ENCODE data around the gene SARS1.

DNA sequence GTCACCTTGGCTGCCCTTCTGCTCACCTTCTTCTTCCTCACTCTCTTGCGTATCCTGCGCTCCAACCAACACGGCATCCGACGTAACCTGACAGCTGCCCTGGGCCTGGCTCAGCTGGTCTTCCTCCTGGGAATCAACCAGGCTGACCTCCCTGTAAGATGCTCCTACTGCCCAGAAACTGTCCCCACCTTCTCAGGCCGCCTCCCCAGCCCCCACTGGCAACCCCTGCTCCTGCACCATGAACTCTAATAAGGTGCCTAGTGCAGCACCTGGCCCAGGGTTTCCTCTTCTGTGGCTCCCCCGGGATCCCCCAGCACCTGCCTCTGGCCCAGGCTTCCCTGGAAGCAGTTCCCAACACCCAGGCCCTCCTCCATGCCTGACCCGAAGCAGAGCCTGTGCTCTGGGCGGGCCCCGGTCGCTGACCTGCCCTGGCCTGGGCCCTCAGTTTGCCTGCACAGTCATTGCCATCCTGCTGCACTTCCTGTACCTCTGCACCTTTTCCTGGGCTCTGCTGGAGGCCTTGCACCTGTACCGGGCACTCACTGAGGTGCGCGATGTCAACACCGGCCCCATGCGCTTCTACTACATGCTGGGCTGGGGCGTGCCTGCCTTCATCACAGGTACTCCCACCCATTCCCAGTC lies 56.4 kb downstream of the SARS1 start:
- TF ChIP-seq, protein P1, sequence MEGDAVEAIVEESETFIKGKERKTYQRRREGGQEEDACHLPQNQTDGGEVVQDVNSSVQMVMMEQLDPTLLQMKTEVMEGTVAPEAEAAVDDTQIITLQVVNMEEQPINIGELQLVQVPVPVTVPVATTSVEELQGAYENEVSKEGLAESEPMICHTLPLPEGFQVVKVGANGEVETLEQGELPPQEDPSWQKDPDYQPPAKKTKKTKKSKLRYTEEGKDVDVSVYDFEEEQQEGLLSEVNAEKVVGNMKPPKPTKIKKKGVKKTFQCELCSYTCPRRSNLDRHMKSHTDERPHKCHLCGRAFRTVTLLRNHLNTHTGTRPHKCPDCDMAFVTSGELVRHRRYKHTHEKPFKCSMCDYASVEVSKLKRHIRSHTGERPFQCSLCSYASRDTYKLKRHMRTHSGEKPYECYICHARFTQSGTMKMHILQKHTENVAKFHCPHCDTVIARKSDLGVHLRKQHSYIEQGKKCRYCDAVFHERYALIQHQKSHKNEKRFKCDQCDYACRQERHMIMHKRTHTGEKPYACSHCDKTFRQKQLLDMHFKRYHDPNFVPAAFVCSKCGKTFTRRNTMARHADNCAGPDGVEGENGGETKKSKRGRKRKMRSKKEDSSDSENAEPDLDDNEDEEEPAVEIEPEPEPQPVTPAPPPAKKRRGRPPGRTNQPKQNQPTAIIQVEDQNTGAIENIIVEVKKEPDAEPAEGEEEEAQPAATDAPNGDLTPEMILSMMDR (IDR thresholded peaks at IDR 0.05), result no peak
- TF ChIP-seq POLR2A (IDR thresholded peaks at IDR 0.05), result no peak
- TF ChIP-seq EP300 (IDR thresholded peaks at IDR 0.05), result no peak
- TF ChIP-seq POLR2AphosphoS5 (IDR thresholded peaks at IDR 0.05), result no peak

All from sigmoid colon (tissue), 4 donors.